Stimulated activated CD4-positive, alpha-beta T cell treated with anti-CD3 and anti-CD28 coated beads, Interleukin-4, amount 100 ng/mL, for 1 hour (primary cell): Measurements from ENCODE around the gene AHCYL1.

Source experiments
- DNase-seq: peaks from one replicate; pipeline ENCODE4 v3.0.0-alpha.2; 2020

AHCYL1 gene

DNA sequence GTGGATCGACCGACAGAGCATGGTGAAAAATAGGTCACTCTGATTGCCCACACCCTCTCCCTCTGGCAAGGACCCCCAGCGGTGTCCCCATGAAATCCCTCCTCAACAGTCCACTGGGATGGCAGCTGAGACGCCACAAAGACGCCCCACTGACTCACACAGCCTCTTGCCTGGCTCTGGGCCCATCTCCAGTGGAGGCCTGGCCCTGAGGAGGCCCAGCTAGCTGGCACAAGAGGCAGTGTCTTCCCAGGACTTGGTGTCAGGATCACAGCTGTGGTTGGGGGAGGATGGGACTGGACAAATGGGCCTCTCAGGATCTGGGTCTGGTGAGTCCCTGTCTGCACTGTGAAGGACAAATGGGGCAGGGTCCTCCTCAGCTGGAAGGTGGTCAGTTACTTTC is 81.3 kb downstream of the AHCYL1 start:
- no peak for DNase-seq

DNA sequence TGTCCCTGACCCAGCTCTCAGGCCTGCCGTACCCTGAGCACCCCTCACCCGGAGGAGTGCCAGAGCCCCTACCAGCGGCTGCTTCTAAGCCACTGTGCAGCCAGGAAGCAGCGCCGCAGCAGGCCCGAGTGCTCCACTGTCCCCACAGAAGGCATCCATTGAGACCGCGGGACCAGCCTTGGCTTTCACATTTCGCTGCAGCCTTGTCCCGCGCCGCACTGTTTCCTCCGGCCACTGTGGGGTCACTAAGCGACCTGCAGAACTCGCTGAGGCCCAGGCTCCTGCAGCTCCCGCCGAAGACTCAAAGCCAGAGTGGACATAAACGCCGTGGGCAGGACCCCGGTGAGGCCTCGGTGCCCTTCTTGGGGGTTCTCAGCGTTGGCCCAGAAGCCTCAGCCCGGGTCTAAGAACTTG is 82.9 kb downstream of the AHCYL1 start:
- DNase-seq = no peak

DNA sequence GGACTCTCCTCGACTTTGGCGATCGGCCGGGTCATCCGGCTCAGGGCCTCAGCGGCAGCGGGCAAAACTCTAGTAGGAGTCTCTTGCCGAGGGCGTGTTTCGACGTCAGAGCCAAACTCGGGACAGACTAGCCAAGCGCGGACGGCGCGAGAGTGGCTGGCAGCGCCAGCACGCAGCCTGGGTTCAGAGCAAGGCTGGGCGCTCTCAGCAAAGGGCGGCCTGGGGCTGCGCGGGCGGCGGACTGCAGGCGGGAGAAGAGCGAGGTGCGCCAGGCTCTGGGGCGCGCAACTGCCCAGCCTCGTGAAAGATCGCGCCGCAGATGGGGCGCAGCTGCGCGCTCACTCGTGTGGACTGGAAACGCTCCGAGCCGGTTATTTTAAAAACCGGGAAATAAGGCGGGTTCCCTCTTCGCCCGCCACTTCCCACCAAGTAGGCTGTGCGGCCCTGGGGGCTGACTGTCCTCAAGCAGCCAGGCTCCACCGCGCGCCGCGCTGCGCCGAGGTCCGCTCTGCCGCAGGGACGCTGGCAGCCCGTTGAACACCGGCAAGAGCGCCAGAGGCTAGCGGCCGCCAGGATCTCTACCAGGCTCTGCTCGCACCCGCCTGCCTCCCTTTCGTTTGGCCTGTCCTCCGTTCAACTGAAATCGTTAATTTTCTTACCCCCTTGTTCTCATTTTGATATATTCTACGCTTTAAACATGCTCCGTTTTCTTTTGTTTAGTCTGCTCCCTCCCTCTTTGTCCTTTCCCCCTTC is 83.5 kb downstream of the AHCYL1 start:
- no peak for DNase-seq

DNA sequence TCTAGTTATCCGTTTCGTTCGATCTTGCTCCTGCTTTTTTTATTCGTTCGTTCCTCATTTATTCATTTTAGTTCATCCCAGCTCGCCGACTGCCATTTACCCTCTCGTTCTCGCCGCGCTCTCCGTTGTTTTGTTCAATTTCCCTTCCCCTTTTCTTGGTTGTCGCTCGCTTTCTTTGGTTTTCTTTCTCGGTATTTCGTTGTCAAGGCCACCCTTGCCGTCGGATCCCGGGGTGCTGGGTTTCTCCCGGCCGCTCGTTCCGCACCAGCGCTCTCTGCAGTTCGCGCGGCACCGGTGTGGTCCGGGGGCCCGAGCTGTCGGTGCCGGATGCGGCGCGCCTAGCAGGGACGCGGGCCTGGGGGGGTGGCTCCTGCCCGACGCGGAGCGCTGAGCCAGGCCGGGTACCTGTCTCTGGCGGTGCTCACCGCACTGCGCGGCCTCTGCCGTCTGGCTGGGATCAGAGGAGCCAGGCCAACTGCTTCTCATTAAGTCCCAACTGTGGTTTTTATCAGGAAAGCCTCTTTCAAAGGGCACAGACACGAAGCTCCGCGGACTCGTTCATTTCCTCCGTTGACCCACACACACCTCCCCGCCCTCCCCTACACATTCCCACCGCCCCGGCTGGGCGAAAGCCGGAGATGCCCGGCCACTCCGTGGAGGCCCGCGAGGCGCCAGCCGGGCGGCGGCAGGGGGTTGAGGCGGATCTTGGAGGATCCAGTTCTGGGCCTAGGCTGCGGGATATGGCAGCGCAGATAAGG is 84.3 kb downstream of the AHCYL1 start:
- DNase-seq = peak; percentile 35

DNA sequence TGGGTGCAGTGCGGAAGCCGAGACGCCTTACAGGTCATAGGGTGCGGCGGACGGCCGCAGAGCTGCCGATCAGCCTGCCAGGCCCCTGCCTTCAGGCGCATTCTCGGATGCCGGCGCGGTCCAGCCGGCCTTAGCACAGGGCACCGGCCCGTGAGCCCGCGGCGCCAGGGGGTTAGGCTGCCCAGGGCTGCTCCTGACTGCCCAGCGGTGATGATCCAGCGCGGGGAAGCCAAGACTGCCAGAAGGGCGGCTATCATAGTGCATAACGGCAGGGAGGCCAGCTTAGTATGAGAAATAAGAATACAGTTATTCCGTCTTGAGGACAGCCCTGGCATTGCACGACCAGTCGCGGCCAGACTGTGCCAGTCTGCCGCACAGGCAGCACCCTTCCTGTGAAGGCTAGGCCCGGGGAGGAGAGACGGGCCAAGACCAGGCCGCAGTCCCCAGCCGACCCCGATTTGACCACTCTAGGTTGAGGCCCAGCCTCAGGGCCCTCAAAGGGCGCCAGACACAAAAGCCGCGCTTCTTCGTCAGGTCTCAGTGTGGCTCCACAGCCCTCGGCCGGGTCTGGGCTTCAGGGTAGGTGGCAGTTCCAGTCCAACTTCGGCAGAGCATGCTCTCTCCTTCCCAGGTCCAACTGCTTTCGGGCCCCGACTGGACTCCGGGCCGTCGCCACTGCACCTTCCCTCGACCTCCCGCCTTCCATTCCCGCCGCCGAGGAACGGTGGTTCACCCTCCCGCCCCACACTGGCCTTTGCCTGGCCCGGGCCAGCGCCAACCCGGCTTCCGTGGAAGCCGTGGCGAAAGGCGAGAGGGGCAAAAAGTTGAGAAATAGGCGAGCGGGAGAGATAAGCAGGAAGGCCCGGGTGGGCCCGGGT is 85.1 kb downstream of the AHCYL1 start:
- peak; percentile 10 for DNase-seq

DNA sequence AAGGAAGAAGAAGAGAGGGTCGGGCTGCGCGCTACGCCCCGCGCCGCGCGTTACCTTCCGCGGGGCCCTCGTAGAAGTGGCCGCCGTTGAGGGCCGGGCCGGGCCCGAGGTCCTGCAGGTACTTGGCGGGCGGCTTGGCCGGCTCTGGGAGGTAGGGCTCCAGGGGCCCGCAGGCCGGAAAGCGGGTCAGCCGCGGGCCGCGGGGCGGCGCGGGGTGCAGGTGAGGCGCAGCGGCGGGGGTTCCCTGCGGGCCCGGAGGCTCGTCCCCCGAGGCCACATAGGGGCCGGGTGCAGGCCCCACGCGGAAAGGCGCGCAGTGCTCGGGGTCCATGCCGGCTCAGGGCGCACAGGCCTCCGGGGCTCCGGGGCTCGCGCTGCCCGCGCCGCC is 85.7 kb downstream of the AHCYL1 start:
- DNase-seq = no peak

DNA sequence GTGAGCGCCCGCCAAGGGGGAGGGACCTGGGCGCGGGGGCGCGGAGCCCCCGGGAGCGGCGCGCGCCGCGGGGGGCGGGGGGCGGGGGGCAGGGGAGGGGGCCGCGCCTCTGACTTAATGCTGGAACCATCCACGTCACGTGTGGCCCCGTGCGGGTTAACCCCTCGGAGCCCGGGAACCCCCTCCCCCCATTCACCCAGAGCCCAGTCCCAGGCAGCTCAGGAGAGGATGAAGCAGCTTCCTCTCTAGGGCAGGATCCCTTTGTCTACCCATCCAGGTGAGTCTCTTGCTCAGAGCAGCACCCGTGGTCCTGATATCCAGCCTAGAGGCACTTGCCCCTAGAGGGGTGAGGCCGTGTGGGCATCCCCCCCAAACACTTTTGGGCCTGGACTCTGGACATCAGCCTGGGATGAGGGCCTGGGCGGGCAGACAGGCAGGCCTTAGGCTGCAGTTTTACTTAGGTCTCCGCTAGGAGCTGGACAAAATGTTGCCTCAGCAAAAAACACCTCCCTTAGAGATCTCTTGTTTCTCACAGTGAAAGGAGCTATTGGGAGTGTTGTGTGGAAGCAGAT is 86.2 kb downstream of the AHCYL1 start, which contains the start of gene ALX3:
TSS of gene ALX3 (minus strand) at position 2 of the 572 bp plus-strand sequence. CDS start 60 bp downstream, outside the sequence.
- DNase-seq = no peak
